ENCODE results near the gene GPLD1. TPM values are rescaled to one million over a fixed set of nuclear protein-coding genes. Genes with fewer than 3 reads are reported as not detected.

The GPLD1 gene
- total and polyA plus RNA-seq, 2 experiments from 2014 or later = 3.8 to 11.1 TPM

GRCh38 chr6:24445704-24446103, 43.7 kb downstream of the GPLD1 start:
- DNase-seq (ENCODE audit: low spot score) = peak; percentile 32

More at GRCh38 chr6:24445704-24446103, 43.7 kb downstream of the GPLD1 start:
- H3K27me3 ChIP-seq (ENCODE audit: insufficient read depth) = no peaks in the 10 kb centered on the region
- no peaks in the 10 kb centered on the region for H3K36me3 ChIP-seq (ENCODE audit: insufficient read depth)
- no peak overlapping the region for H3K27ac ChIP-seq (ENCODE audit: low read depth)
- no peaks in the 10 kb centered on the region for H3K9me2 ChIP-seq (ENCODE audit: insufficient read depth)
- Mint-ChIP-seq H3K27ac (no peak overlapping the region), H3K36me3 (ENCODE audit: low read depth) (no peaks in the 10 kb centered on the region), H3K9me3 (no peaks in the 10 kb centered on the region), H3K4me3 (no peak overlapping the region), H3K27me3 (ENCODE audit: insufficient read depth, low read depth, poor library complexity) (peaks cover 3% of the 10 kb centered on the region), H3K4me1 (peaks cover 6% of the 10 kb centered on the region; the same call in 2 of the 3 replicates)
- ATAC-seq = peak; percentile 70
- H3K4me3 ChIP-seq = no peak overlapping the region
- no peak overlapping the region for H2AFZ ChIP-seq
- H3K79me2 ChIP-seq (replicated peaks; ENCODE audit: insufficient read depth) = no peaks in the 10 kb centered on the region
- no peak overlapping the region for H3K4me2 ChIP-seq
- no peaks in the 10 kb centered on the region; the same call in 1 of the 2 replicates for H3K4me1 ChIP-seq (ENCODE audit: insufficient read depth)
- no peaks in the 10 kb centered on the region for H4K20me1 ChIP-seq (replicated peaks; ENCODE audit: insufficient read depth)
- no peaks in the 10 kb centered on the region for H3F3A ChIP-seq (replicated peaks; ENCODE audit: low read depth)
- TF ChIP-seq ZNF114 (CRISPR knock-in tag; IDR thresholded peaks at IDR 0.05) (no peak), POLR2AphosphoS5 (IDR thresholded peaks at IDR 0.05; ENCODE audit: low read depth) (no peak), ZNF462 (CRISPR knock-in tag; IDR thresholded peaks at IDR 0.05) (no peak), JUNB (IDR thresholded peaks at IDR 0.05; ENCODE audit: unreplicated experiment) (no peak)

All from GM23338 (cell line).